ENCODE data around the gene MINDY1. TPM values are rescaled to one million over a fixed set of nuclear protein-coding genes. Genes with fewer than 3 reads are reported as not detected.

Gene MINDY1
- total and polyA plus RNA-seq, 2 experiments from 2014 or later = 11.5 to 35.6 TPM

DNA sequence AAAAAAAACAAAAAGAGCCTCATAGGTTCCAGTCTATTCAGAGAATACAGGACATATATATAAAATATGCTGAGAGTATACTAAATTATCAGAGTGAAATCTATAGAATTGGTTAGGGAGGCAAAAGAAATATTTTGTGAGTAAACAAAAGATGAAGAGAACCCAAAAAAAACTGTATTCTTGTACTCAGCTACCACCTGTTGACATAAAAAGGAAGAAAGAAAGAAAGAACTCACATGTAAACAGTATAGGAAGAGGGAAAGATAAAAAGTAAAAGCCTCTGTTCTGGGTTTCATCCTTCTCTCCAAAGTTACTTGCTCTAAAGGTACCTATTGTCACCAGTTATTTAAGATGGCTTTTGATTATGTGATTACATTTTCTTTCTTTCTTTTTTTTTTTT, 19.8 kb upstream of the MINDY1 start:
- Histone ChIP-seq H3K27me3 (no peaks in the 10 kb centered on the region), H3K4me1 (ENCODE audit: low read depth) (peaks cover 11% of the 10 kb centered on the region), H3K27ac (no peak overlapping the region), H3K36me3 (peaks cover 22% of the 10 kb centered on the region), H3K4me3 (no peak overlapping the region), H3K9me3 (ENCODE audit: low read depth) (no peaks in the 10 kb centered on the region)
- no peak for DNase-seq (ENCODE audit: low read depth in 1 of 2, low spot score in 1 of 2)
- TF ChIP-seq, protein P1, sequence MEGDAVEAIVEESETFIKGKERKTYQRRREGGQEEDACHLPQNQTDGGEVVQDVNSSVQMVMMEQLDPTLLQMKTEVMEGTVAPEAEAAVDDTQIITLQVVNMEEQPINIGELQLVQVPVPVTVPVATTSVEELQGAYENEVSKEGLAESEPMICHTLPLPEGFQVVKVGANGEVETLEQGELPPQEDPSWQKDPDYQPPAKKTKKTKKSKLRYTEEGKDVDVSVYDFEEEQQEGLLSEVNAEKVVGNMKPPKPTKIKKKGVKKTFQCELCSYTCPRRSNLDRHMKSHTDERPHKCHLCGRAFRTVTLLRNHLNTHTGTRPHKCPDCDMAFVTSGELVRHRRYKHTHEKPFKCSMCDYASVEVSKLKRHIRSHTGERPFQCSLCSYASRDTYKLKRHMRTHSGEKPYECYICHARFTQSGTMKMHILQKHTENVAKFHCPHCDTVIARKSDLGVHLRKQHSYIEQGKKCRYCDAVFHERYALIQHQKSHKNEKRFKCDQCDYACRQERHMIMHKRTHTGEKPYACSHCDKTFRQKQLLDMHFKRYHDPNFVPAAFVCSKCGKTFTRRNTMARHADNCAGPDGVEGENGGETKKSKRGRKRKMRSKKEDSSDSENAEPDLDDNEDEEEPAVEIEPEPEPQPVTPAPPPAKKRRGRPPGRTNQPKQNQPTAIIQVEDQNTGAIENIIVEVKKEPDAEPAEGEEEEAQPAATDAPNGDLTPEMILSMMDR (IDR thresholded peaks at IDR 0.05; ENCODE audit: low read depth, low read length) = no peak

DNA sequence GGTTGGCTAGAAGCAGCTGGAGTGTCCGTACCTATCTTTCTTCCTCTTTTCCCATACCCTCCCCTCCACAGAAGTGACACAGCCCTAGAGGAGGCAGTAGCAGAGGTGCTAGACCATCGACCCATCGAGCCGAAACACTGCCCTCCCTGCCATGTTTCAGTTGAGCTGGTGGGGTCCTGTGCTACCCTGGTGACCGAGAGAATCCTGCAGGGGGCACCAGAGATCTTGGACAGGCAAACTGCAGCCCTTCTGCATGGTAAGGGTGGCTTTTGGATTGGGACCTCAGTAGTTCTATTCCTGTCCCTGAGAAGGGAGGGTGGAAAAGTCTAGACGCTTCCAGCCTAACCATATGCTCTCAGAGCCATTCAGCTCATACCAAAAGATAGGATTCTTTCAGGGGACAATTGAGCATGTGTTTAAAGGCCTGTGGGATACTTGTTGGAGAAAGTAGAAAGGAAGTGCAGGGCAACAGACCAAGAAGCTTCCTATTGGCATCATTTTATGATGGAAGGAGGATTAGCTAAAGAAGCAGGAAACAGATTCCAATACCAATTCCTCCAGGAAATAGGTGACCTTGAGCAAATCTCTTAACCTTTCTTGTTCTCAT, 17.9 kb upstream of the MINDY1 start:
- Histone ChIP-seq H3K36me3 (peaks cover 20% of the 10 kb centered on the region), H3K4me1 (ENCODE audit: low read depth) (peaks cover 11% of the 10 kb centered on the region), H3K27ac (peak overlapping the region; percentile 30), H3K4me3 (no peak overlapping the region), H3K27me3 (no peaks in the 10 kb centered on the region), H3K9me3 (ENCODE audit: low read depth) (no peaks in the 10 kb centered on the region)
- TF ChIP-seq, protein P1 (IDR thresholded peaks at IDR 0.05; ENCODE audit: low read depth, low read length) = peak; percentile 80
- peak; percentile 78 to 88 for DNase-seq (ENCODE audit: low read depth in 1 of 2, low spot score in 1 of 2)

DNA sequence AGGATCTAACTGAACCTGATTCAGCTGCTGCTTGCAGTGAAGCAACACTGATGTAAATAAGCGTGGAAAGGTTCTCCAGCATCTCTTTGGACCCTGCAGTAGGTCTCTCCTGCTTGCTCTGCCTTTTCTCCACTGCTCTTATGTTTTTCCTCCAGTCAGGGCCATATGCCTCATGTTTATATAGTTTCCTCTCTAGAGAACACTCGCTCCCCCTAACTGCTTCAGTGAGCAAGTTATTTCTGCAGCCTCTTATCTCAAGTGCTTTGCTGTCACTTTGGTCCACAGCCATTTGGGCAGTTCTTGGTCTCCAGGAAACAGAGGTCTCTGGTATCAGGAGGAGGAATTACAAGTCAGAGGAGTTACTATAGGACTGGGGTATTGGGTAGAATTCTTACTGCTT, 6.8 kb upstream of the MINDY1 start:
- Histone ChIP-seq H3K27ac (peak overlapping the region; percentile 92), H3K4me1 (ENCODE audit: low read depth) (peaks cover 44% of the 10 kb centered on the region), H3K9me3 (ENCODE audit: low read depth) (no peaks in the 10 kb centered on the region), H3K36me3 (no peaks in the 10 kb centered on the region), H3K27me3 (no peaks in the 10 kb centered on the region), H3K4me3 (no peak overlapping the region)
- peak; percentile 86 to 94 for DNase-seq (ENCODE audit: low read depth in 1 of 2, low spot score in 1 of 2)
- TF ChIP-seq, protein P1 (IDR thresholded peaks at IDR 0.05; ENCODE audit: low read depth, low read length) = peak; percentile 25

DNA sequence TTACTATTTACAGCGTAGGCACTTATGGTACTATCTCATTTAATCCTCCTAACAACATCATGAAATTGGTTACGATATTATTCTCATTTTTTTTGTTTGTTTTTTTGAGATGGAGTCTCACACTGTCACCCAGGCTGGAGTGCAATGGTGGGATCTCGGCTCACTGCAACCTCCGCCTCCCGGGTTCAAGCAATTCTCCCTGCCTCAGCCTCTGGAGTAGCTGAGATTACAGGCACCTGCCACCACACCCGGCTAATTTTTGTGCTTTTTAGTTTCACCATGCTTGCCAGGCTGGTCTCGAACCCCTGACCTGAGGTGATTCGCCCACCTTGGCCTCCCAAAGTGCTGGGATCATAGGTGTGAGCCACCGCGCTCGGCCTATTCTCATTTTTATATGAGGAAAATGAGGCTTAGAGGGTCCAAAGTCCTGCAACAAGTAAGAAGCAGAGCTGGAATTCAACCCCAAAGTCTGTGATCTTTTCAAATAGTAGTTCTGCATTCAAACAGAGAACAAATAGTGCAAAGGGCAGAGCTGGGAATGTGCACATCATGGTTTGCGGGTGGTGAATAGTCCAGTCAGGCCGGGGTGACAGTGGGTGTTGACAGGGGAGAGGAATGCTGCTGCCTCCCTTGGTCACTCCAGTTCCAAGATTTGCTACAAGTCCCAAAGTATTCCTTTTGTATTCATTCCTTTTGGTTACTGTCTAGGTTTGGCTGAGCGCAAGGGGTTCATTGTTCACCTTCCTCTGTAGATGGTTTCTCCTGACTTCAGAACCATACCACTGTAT, 6.2 kb upstream of the MINDY1 start:
- Histone ChIP-seq H3K4me1 (ENCODE audit: low read depth) (peaks cover 45% of the 10 kb centered on the region), H3K27ac (peak overlapping the region; percentile 92), H3K9me3 (ENCODE audit: low read depth) (no peaks in the 10 kb centered on the region), H3K36me3 (no peaks in the 10 kb centered on the region), H3K4me3 (no peak overlapping the region), H3K27me3 (no peaks in the 10 kb centered on the region)
- TF ChIP-seq, protein P1 (IDR thresholded peaks at IDR 0.05; ENCODE audit: low read depth, low read length) = no peak
- peak; percentile 24 to 75 for DNase-seq (ENCODE audit: low read depth in 1 of 2, low spot score in 1 of 2)

DNA sequence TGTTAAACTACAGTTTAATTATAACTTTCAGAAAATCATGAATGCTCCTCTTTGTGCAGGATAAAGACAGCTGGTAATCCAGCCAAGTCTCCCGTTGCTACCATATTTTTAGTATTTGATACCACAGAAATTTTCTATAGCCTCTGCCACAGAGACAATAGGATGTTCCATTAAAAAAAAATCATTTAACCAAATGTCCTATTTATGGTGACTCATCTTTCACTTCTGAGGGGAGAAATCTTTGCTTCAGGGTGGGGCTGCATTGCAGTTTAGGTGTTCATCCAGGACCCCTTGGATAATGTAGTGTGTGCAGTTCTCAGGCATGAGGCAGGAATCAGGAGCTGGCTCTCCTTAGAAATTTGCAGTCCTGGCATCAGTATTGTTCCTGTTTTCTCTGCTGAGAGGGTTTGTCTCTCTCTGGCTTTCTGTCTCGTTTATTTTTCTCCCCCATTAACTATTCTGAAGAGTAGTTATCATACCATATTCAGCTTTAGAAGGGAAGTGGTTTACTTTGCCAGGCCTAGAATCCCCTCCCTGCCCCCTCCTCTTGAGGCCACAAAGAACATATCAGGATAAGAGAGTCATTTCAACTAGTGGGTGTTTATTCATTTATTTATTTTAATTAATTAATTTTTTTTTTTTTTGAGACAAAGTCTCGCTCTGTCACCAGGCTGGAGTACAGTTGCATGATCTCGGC, 4.6 kb upstream of the MINDY1 start:
- H3K27me3 ChIP-seq = no peaks in the 10 kb centered on the region
- TF ChIP-seq, protein P1 (IDR thresholded peaks at IDR 0.05; ENCODE audit: low read depth, low read length) = no peak
- DNase-seq (ENCODE audit: low read depth in 1 of 2, low spot score in 1 of 2) = no peak
- H3K4me3 ChIP-seq = no peak overlapping the region
- H3K9me3 ChIP-seq (ENCODE audit: low read depth) = no peaks in the 10 kb centered on the region
- H3K36me3 ChIP-seq = no peaks in the 10 kb centered on the region
- peak overlapping the region; percentile 92 for H3K27ac ChIP-seq
- peaks cover 49% of the 10 kb centered on the region for H3K4me1 ChIP-seq (ENCODE audit: low read depth)

Data from cardiac muscle cell (in vitro differentiated cells and primary cell).